ENCODE data around the gene KIZ.

KIZ gene

GRCh38 chr20:21269772-21270171, 143.9 kb downstream of the KIZ start:
- DNase-seq (ENCODE audit: low spot score) = no peak

GRCh38 chr20:21270806-21271205, 144.9 kb downstream of the KIZ start:
- no peak for DNase-seq (ENCODE audit: low spot score)

- DNase-seq (ENCODE audit: low spot score) = no peak
Measured at GRCh38 chr20:21272279-21272678, 146.4 kb downstream of the KIZ start.

GRCh38 chr20:21272679-21273078, 146.8 kb downstream of the KIZ start:
- no peak for DNase-seq (ENCODE audit: low spot score)

GRCh38 chr20:21273755-21274386, 148.0 kb downstream of the KIZ start:
- no peak for DNase-seq (ENCODE audit: low spot score)

- no peak for DNase-seq (ENCODE audit: low spot score)
Measured at GRCh38 chr20:21278829-21279228, 152.9 kb downstream of the KIZ start.

- no peak for DNase-seq (ENCODE audit: low spot score)
Measured at GRCh38 chr20:21279706-21280521, 154.0 kb downstream of the KIZ start.

- DNase-seq (ENCODE audit: low spot score) = no peak
Measured at GRCh38 chr20:21280522-21281016, 154.7 kb downstream of the KIZ start.

- DNase-seq (ENCODE audit: low spot score) = no peak
Measured at GRCh38 chr20:21286775-21287174, 160.9 kb downstream of the KIZ start.

- no peak for DNase-seq (ENCODE audit: low spot score)
Measured at GRCh38 chr20:21288587-21289370, 162.9 kb downstream of the KIZ start.

- DNase-seq (ENCODE audit: low spot score) = no peak
Measured at GRCh38 chr20:21289651-21290050, 163.8 kb downstream of the KIZ start.

GRCh38 chr20:21291026-21291425, 165.1 kb downstream of the KIZ start:
- DNase-seq (ENCODE audit: low spot score) = no peak

- no peak for DNase-seq (ENCODE audit: low spot score)
Measured at GRCh38 chr20:21294755-21295154, 168.9 kb downstream of the KIZ start.

Data from AG08395 (cell line).